OCI-LY7 (cell line): ENCODE results near the gene CD247. TPM values are rescaled to one million over a fixed set of nuclear protein-coding genes. Genes with fewer than 3 reads are reported as not detected.

Experiments
- BruUV-seq: library from RNA; stranded (reverse); fragments of 400-500 nt; replicated peaks from 2 replicates; lab custom pipeline; 2021; lab: Mats Ljungman, UMichigan
- CTCF ChIA-PET: fragments of 300-600 bp; sonication (Branson Sonifier 250); formaldehyde crosslinking; loops from one replicate; lab custom pipeline; 2022; ENCODE audit warnings: antibody characterized with exemption; ENCODE audit not compliant: unreplicated experiment; lab: Charles Lee
- POLR2A ChIA-PET: fragments of 300-600 bp; sonication (Branson Sonifier 250); formaldehyde crosslinking; loops from one replicate; lab custom pipeline; 2022; ENCODE audit warnings: antibody characterized with exemption; lab: Charles Lee
- DNase-seq: peaks from one replicate; pipeline ENCODE4 v3.0.0-alpha.2; 2015; ENCODE audit warnings: low spot score
- H2AFZ ChIP-seq: fragments of 200-600 bp; sonication (generic), shearing (Covaris generic); 2 replicates; pipeline ENCODE4 v1.6.1; 2014; ENCODE audit warnings: mild to moderate bottlenecking, antibody characterized with exemption, low read length, moderate library complexity
- H3K27ac ChIP-seq: fragments of 200-600 bp; sonication (generic); 2 replicates; pipeline ENCODE4 v1.5.1; 2014; ENCODE audit warnings: mixed run types, low read depth, mild to moderate bottlenecking, moderate library complexity, low read length, inconsistent platforms; ENCODE audit not compliant: poor library complexity, severe bottlenecking
- H3K36me3 ChIP-seq: fragments of 200-600 bp; sonication (generic); 2 replicates; pipeline ENCODE4 v1.6.1; 2014; ENCODE audit warnings: mild to moderate bottlenecking, antibody characterized with exemption, low read length, moderate library complexity, mixed read lengths; ENCODE audit not compliant: insufficient read depth
- H3K4me1 ChIP-seq: fragments of 200-600 bp; sonication (generic); 2 replicates; pipeline ENCODE4 v1.5.1; 2014; ENCODE audit warnings: mild to moderate bottlenecking, low read length; ENCODE audit not compliant: insufficient read depth, poor library complexity, severe bottlenecking
- H3K4me2 ChIP-seq: fragments of 200-600 bp; sonication (generic); 2 replicates; pipeline ENCODE4 v1.6.1; 2014; ENCODE audit warnings: mild to moderate bottlenecking, low read length
- H3K4me3 ChIP-seq: fragments of 200-600 bp; sonication (generic); 2 replicates; pipeline ENCODE4 v1.5.1; 2014; ENCODE audit warnings: mild to moderate bottlenecking, low read depth, low read length; ENCODE audit not compliant: poor library complexity, severe bottlenecking
- H3K79me2 ChIP-seq: fragments of 200-600 bp; sonication (generic); 2 replicates; pipeline ENCODE4 v1.6.1; 2016; ENCODE audit warnings: low read depth, mild to moderate bottlenecking, low read length, moderate library complexity, mixed read lengths; ENCODE audit not compliant: insufficient read depth
- H3K9me2 ChIP-seq: fragments of 200-600 bp; sonication (generic); 2 replicates; pipeline ENCODE4 v1.6.1; 2016; ENCODE audit warnings: mild to moderate bottlenecking, low read length, mixed read lengths; ENCODE audit not compliant: insufficient read depth
- H3K9me3 ChIP-seq: fragments of 200-600 bp; sonication (generic); 2 replicates; pipeline ENCODE4 v1.6.1; 2014; ENCODE audit warnings: mild to moderate bottlenecking, mixed run types, low read length, mixed read lengths
- H4K20me1 ChIP-seq: fragments of 200-600 bp; sonication (generic); 2 replicates; pipeline ENCODE4 v1.6.1; 2014; ENCODE audit warnings: mild to moderate bottlenecking, antibody characterized with exemption, low read length, moderate library complexity, mixed read lengths; ENCODE audit not compliant: insufficient read depth
- CTCF ChIP-seq: fragments of 200-600 bp; sonication (generic); conservative IDR thresholded peaks from 2 replicates; pipeline ENCODE4 v1.5.1; 2014; ENCODE audit warnings: mild to moderate bottlenecking, antibody characterized with exemption, low read length, moderate library complexity, mixed read lengths
- EZH2phosphoT487 ChIP-seq: fragments of 200-600 bp; sonication (generic); IDR thresholded peaks from 2 replicates; pipeline ENCODE4 v1.6.1; 2018; ENCODE audit warnings: low read depth, borderline replicate concordance, mild to moderate bottlenecking, mixed run types, antibody characterized with exemption, low read length, moderate library complexity, mixed read lengths
- intact Hi-C: fragments of 100-400 bp; cut with micrococcal nuclease; formaldehyde crosslinking; loops from one replicate; pipeline ENCODE4 v1.10.0; 2022; ENCODE audit not compliant: unreplicated experiment
- total RNA-seq, 2 experiments: library from RNA; depleted of rRNA in 1 of 2; stranded (reverse); fragments of >200 nt in 1 of 2; shearing (Covaris generic) in 1 of 2; gene quantifications; 2 replicates each; pipeline ENCODE4 v1.2.3, GENCODE V29; 2014 to 2022

Gene CD247
- total RNA-seq, 2 experiments from 2014 or later, result 1.6 to 2.2 TPM

- intact Hi-C loops, result no loop called here
- Histone ChIP-seq H3K27ac (no peak overlapping the region), H3K4me2 (no peak overlapping the region), H3K9me2 (no peaks in the 10 kb centered on the region), H3K4me1 (peaks cover 13% of the 10 kb centered on the region), H2AFZ (no peak overlapping the region), H3K36me3 (no peaks in the 10 kb centered on the region), H3K4me3 (no peak overlapping the region), H3K9me3 (no peaks in the 10 kb centered on the region), H3K79me2 (no peaks in the 10 kb centered on the region), H4K20me1 (no peaks in the 10 kb centered on the region)
- POLR2A ChIA-PET, result interaction anchor here (0.7 to 2.1 kb wide), 5 partner anchors 8 to 201 kb away, joined by 3 to 10 read pairs (median 7); no protein-coding TSS in a partner anchor
- CTCF ChIA-PET, result no interaction called here
- BruUV-seq, result no TSS peak
- TF ChIP-seq CTCF (no peak), EZH2phosphoT487 (no peak)
- no peak for DNase-seq
These were observed 48.9 kb downstream of the CD247 start for GRCh38 chr1:167469280-167469965.

GRCh38 chr1:167467752-167468151, 50.6 kb downstream of the CD247 start:
- no peaks in the 10 kb centered on the region for H4K20me1 ChIP-seq
- no peak overlapping the region for H3K27ac ChIP-seq
- TF ChIP-seq CTCF (no peak), EZH2phosphoT487 (no peak)
- ChIA-PET CTCF (no interaction called here), POLR2A (interaction anchor here (0.6 to 2.8 kb wide), 5 partner anchors 9 to 50 kb away, joined by 3 to 11 read pairs (median 8); no protein-coding TSS in a partner anchor)
- no peak overlapping the region for H2AFZ ChIP-seq
- H3K9me3 ChIP-seq, result no peaks in the 10 kb centered on the region
- H3K4me2 ChIP-seq, result no peak overlapping the region
- BruUV-seq, result no TSS peak
- H3K79me2 ChIP-seq, result no peaks in the 10 kb centered on the region
- no peaks in the 10 kb centered on the region for H3K36me3 ChIP-seq
- DNase-seq, result no peak
- no peaks in the 10 kb centered on the region for H3K9me2 ChIP-seq
- H3K4me1 ChIP-seq, result no peaks in the 10 kb centered on the region
- intact Hi-C loops, result no loop called here
- no peak overlapping the region for H3K4me3 ChIP-seq

- H3K36me3 ChIP-seq, result no peaks in the 10 kb centered on the region
- intact Hi-C loops, result no loop called here
- TF ChIP-seq EZH2phosphoT487 (no peak), CTCF (no peak)
These were observed 51.1 kb downstream of the CD247 start for GRCh38 chr1:167467126-167467710.

More at GRCh38 chr1:167467126-167467710, 51.1 kb downstream of the CD247 start:
- Histone ChIP-seq H3K9me3 (no peaks in the 10 kb centered on the region), H3K27ac (no peak overlapping the region), H3K4me1 (no peaks in the 10 kb centered on the region), H3K9me2 (no peaks in the 10 kb centered on the region), H4K20me1 (no peaks in the 10 kb centered on the region), H2AFZ (no peak overlapping the region), H3K79me2 (no peaks in the 10 kb centered on the region), H3K4me3 (no peak overlapping the region), H3K4me2 (no peak overlapping the region)
- POLR2A ChIA-PET, result interaction anchor here (1.1 to 2.8 kb wide), 4 partner anchors 10 to 33 kb away, joined by 4 to 11 read pairs (median 9); no protein-coding TSS in a partner anchor
- no peak for DNase-seq
- CTCF ChIA-PET, result no interaction called here
- no TSS peak for BruUV-seq
